Fibroblast of skin of left quadriceps (primary cell): ENCODE results near the gene TAF11L10.
"Not testable (repeated sequence)": the region's sequence is repeated elsewhere in the genome, so short reads cannot be mapped to it uniquely, and the experiment has no call there.

ENCODE experiments used
- DNase-seq, 2 experiments: peaks; one replicate each; pipeline ENCODE4 v3.0.0-alpha.2; 2013; ENCODE audit warnings: low read depth in 2 of 2

The TAF11L10 gene

DNA sequence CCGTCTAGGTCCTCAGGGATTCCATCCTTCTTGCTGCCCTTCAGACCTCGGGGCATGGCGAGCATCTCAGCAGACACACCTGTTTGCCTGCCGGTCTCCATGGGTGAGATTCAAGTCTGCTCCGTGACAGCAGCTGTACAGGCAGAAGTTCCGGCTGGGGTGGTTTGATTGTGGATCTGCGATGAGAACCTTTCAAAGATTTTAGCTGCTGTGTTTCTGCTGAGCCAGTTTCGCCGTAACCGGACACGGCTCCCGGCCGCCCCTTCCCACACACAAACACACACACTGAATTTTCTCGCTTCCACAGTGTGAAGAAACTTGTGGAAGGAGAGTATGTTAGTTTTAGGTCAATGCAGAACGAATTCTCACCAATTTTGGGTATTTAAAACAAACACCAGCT lies at the start of gene TAF11L10:
Gene TAF11L10 (minus strand): TSS at position 101 of the 400 bp plus-strand sequence.
- DNase-seq: not testable (repeated sequence)

DNA sequence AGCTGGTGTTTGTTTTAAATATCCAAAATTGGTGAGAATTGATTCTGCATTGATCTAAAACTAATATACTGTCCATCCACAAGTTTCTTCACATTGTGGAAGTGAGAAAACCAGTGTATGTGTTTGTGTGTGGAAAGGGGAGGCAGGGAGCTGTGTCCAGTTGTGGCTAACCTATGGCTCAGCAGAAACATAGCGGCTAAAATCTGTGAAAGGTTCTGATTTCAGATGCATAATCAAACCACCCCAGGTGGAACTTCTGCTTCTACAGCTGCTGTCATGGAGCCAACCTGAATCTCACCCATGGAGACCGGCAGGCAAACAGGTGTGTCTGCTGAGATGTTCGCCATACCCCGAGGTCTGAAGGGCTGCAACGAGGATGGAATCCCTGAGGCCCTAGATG lies 36.5 kb upstream of the TAF11L10 start, which contains the start of gene TAF11L14:
Gene TAF11L14 (plus strand): TSS at position 301 of the 400 bp plus-strand sequence.
- no peak for DNase-seq

DNA sequence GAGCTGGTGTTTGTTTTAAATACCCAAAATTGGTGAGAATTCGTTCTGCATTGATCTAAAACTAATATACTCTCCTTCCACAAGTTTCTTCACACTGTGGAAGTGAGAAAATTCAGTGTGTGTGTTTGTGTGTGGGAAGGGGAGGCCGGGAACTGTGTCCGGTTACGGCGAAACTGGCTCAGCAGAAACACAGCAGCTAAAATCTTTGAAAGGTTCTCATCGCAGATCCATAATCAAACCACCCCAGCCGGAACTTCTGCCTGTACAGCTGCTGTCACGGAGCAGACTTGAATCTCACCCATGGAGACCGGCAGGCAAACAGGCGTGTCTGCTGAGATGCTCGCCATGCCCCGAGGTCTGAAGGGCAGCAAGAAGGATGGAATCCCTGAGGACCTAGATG lies 34.2 kb upstream of the TAF11L10 start, which contains the start of gene TAF11L13:
Gene TAF11L13 (plus strand): TSS at position 301 of the 400 bp plus-strand sequence.
- DNase-seq: not testable (repeated sequence)

DNA sequence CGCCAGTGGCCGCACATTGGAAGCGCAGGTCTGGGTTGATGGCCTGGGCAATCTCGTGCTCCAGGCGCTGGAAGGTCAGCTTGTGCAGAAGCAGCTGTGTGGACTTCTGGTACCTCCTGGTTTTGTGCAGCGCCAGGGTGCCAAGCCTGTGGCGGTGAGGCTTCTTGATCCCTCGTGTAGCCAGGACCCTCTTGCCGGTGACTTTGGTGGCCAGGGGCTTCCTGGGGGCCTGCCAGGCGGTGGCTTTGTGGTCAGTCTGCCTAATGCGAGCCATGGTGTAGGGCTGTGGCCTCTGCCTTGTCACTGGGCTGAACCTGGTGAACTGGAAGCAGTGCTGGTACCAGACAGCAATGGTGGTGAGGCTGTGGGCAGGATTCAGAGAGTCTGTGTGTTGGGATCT lies 28.1 kb upstream of the TAF11L10 start:
- no peak for DNase-seq

DNA sequence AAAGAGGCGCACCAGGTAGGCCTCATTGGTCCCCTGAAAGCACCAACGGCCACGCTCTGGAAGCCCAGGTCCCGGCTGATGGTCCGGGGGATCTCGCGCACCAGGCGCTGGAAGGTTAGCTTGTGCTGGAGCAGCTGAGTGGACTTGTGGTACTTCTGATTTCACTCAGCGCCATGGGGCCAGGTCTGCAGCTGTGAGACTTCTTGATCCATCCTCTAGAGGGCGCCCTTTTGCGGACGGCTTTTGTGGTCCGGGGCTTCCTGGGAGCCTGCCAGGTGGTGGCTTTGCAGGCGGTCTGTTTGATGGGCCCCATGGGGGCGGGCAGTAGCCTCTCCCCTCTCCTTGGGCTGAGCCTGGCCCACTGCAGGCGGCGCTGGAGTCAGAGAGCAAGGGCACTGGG lies 23.0 kb upstream of the TAF11L10 start:
- no peak for DNase-seq

- no peak for DNase-seq
Observed at GRCh38 chr5:17619354-17619753, 21.7 kb upstream of the TAF11L10 start.

- DNase-seq: no peak
Observed at GRCh38 chr5:17614872-17615605, 17.4 kb upstream of the TAF11L10 start.

DNA sequence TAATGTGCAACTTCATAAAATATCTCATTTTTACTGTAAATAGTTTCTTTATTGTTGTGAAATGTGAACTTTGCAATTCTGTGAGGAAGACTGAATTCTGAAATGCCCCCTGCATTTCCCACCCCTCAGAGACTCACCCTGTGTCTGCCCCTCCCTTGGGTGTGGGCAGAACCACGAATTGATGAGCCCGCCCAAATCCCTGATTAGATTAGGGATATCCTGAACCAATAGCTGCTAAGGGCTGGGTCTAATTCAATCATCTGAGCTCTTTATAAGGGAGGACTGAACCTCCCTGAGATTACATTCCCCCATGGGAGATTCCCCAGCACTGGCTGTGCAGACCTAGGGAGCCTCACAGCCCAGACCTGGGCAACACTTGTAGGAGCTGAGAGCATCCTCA lies 12.5 kb upstream of the TAF11L10 start, which contains the start of gene TAF11L12:
Gene TAF11L12 (plus strand): TSS at position 301 of the 400 bp plus-strand sequence.
- not testable (repeated sequence) for DNase-seq

DNA sequence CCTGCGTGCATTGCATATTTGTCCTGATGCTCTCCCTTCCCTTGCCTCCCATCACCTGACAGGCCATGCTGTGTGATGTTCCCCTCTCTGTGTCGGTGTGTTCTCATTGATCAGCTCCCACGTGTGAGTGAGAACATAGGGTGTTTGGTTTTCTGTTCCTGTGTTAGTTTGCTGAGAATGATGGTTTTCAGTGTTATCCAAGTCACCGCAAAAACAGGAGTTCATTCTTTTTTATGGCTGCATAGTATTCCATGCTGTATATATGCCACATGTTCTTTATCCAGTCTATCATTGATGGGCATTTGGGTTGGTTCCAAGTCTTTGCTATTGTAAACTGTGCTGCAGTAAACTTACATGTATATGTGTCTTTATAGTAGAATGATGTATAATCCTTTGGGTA lies 9.8 kb upstream of the TAF11L10 start:
- not testable (repeated sequence) for DNase-seq

DNA sequence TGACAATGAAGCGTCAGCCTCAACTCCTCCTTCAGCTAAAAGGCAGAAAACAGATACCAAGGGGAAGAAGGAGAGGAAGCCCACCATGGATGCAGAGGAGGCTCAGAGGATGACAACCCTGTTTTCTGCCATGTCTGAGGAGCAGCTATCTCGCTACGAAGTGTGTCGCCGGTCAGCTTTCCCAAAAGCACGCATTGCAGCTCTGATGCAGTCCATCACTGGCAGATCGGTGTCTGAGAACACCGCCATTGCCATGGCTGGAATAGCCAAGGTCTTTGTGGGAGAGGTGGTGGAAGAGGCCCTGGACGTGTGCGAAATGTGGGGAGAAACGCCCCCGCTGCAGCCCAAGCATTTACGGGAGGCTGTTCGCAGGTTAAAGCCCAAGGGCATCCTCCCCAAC lies 7.3 kb upstream of the TAF11L10 start:
- DNase-seq: no peak

- not testable (repeated sequence) for DNase-seq
Observed at GRCh38 chr5:17603880-17604279, 6.3 kb upstream of the TAF11L10 start, which contains the start of gene TAF11L11. Gene TAF11L11 (plus strand): TSS chr5:17604183.

DNA sequence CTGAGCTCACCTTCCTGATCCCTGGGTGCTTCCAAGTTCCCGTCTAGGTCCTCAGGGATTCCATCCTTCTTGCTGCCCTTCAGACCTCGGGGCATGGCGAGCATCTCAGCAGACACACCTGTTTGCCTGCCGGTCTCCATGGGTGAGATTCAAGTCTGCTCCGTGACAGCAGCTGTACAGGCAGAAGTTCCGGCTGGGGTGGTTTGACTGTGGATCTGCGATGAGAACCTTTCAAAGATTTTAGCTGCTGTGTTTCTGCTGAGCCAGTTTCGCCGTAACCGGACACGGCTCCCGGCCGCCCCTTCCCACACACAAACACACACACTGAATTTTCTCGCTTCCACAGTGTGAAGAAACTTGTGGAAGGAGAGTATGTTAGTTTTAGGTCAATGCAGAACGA lies 3.4 kb downstream of the TAF11L10 start, which contains the start of gene TAF11L9:
Gene TAF11L9 (minus strand): TSS at position 140 of the 400 bp plus-strand sequence.
- DNase-seq: not testable (repeated sequence)

DNA sequence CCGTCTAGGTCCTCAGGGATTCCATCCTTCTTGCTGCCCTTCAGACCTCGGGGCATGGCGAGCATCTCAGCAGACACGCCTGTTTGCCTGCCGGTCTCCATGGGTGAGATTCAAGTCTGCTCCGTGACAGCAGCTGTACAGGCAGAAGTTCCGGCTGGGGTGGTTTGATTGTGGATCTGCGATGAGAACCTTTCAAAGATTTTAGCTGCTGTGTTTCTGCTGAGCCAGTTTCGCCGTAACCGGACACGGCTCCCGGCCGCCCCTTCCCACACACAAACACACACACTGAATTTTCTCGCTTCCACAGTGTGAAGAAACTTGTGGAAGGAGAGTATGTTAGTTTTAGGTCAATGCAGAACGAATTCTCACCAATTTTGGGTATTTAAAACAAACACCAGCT lies 6.8 kb downstream of the TAF11L10 start, which contains the start of gene TAF11L8:
Gene TAF11L8 (minus strand): TSS at position 101 of the 400 bp plus-strand sequence.
- not testable (repeated sequence) for DNase-seq

GRCh38 chr5:17585658-17586057 lies 12.0 kb downstream of the TAF11L10 start, which contains the start of gene TAF11L7:
Gene TAF11L7 (minus strand): TSS chr5:17585758.
- DNase-seq: not testable (repeated sequence)
